ENCODE measurements around the gene FAR2. TPM values are rescaled to one million over a fixed set of nuclear protein-coding genes. Genes with fewer than 3 reads are reported as not detected.

FAR2 gene
- total RNA-seq, 4 donors from 2014 or later = 13.2 to 27.4 (median 22.8) TPM

- no peak for TF ChIP-seq CTCF (IDR thresholded peaks at IDR 0.05; ENCODE audit: low read depth)
These were observed 52.7 kb downstream of the FAR2 start for GRCh38 chr12:29201746-29202145.

GRCh38 chr12:29204521-29204920 is 55.4 kb downstream of the FAR2 start:
- no peak for TF ChIP-seq CTCF (IDR thresholded peaks at IDR 0.05; ENCODE audit: low read depth)

GRCh38 chr12:29207120-29207519 is 58.0 kb downstream of the FAR2 start:
- no peak for TF ChIP-seq CTCF (IDR thresholded peaks at IDR 0.05; ENCODE audit: low read depth)

- no peak for TF ChIP-seq CTCF (IDR thresholded peaks at IDR 0.05; ENCODE audit: low read depth)
These were observed 59.0 kb downstream of the FAR2 start for GRCh38 chr12:29208060-29208459.

- no peak for TF ChIP-seq CTCF (IDR thresholded peaks at IDR 0.05; ENCODE audit: low read depth)
These were observed 60.0 kb downstream of the FAR2 start for GRCh38 chr12:29208936-29209701.

GRCh38 chr12:29211696-29212095 is 62.6 kb downstream of the FAR2 start:
- no peak for TF ChIP-seq CTCF (IDR thresholded peaks at IDR 0.05; ENCODE audit: low read depth)

GRCh38 chr12:29212682-29213403 is 63.8 kb downstream of the FAR2 start:
- TF ChIP-seq CTCF (IDR thresholded peaks at IDR 0.05; ENCODE audit: low read depth) = no peak

Data from subcutaneous adipose tissue (tissue), 4 donors.